ENCODE results near the gene TRPV2. TPM values are rescaled to one million over a fixed set of nuclear protein-coding genes. Genes with fewer than 3 reads are reported as not detected.

Gene TRPV2
- total and polyA plus RNA-seq, 12 donors = 4.6 to 25.4 (median 9.1) TPM

GRCh38 chr17:16480995-16481394 lies 65.6 kb downstream of the TRPV2 start:
- H3K4me3 ChIP-seq = no peak overlapping the region
- intact Hi-C loops (cut with DNase I) = no loop called here
- WGBS, 2 donors = 79 to 84% methylated on average over 6 of the region's 6 CpGs

GRCh38 chr17:16482253-16482652 lies 66.9 kb downstream of the TRPV2 start:
- 95% methylated on average over 8 of the region's 8 CpGs for WGBS, 2 donors
- Histone ChIP-seq H3K27me3 (no peaks in the 10 kb centered on the region), H3K4me3 (no peak overlapping the region), H3K27ac (no peak overlapping the region), H3K36me3 (no peaks in the 10 kb centered on the region), H3K4me1 (peaks cover 14 to 33% (median 17%) of the 10 kb centered on the region in 9 donors), H3K9me3 (no peaks in the 10 kb centered on the region)
- intact Hi-C loops (cut with DNase I) = no loop called here
- no peak for ATAC-seq
- no peak for DNase-seq
- TF ChIP-seq, protein P1, sequence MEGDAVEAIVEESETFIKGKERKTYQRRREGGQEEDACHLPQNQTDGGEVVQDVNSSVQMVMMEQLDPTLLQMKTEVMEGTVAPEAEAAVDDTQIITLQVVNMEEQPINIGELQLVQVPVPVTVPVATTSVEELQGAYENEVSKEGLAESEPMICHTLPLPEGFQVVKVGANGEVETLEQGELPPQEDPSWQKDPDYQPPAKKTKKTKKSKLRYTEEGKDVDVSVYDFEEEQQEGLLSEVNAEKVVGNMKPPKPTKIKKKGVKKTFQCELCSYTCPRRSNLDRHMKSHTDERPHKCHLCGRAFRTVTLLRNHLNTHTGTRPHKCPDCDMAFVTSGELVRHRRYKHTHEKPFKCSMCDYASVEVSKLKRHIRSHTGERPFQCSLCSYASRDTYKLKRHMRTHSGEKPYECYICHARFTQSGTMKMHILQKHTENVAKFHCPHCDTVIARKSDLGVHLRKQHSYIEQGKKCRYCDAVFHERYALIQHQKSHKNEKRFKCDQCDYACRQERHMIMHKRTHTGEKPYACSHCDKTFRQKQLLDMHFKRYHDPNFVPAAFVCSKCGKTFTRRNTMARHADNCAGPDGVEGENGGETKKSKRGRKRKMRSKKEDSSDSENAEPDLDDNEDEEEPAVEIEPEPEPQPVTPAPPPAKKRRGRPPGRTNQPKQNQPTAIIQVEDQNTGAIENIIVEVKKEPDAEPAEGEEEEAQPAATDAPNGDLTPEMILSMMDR (IDR thresholded peaks at IDR 0.05) = no peak

More at GRCh38 chr17:16480995-16481394, 65.6 kb downstream of the TRPV2 start:
- no peak for ATAC-seq
- H3K27ac ChIP-seq = no peak overlapping the region
- no peaks in the 10 kb centered on the region for H3K27me3 ChIP-seq
- no peaks in the 10 kb centered on the region for H3K36me3 ChIP-seq
- TF ChIP-seq, protein P1 (IDR thresholded peaks at IDR 0.05) = no peak
- H3K9me3 ChIP-seq = no peaks in the 10 kb centered on the region
- DNase-seq = no peak
- H3K4me1 ChIP-seq = peaks cover 3 to 25% (median 4%) of the 10 kb centered on the region in 9 donors

DNA sequence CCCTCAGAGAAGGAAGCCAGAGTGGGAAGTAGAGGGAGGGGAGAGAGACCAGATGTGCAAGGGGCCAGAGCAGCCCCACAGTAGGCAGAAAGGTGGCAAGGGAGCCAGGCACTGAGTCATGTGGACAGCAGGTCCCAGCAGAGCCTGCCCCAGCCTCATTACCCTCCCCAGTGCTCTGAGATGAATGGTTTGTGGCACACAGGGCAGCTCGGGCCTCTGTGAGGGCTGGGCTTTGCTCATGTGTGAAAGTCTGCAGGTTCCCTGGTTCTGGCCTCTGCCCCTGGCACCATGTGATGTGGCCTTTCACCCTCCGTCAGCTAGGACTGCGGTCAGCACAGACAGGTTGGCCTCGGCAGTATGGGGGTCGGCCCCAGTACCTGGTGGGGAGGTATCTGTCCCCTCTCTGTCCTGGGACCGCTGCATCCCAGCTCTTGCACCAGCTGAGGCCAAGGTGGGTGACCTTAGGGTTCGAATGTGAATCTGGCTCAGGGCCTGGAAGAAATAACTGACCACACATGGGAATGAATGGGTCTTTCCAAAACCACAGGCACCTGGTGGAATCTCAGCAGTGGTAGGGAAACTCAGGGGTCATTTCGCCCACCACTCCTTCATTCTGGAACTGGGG lies 67.8 kb downstream of the TRPV2 start:
- TF ChIP-seq, protein P1 (IDR thresholded peaks at IDR 0.05) = no peak
- Histone ChIP-seq H3K36me3 (no peaks in the 10 kb centered on the region), H3K27me3 (no peaks in the 10 kb centered on the region), H3K4me3 (no peak overlapping the region), H3K4me1 (peaks cover 14 to 30% (median 19%) of the 10 kb centered on the region in 9 donors), H3K9me3 (no peaks in the 10 kb centered on the region), H3K27ac (no peak overlapping the region)
- DNase-seq (no peak), ATAC-seq (no peak)
- intact Hi-C loops (cut with DNase I) = no loop called here
- 95 to 97% methylated on average over 8 of the region's 8 CpGs for WGBS, 2 donors

GRCh38 chr17:16484445-16485175 lies 69.2 kb downstream of the TRPV2 start:
- no peak overlapping the region for H3K4me3 ChIP-seq
- TF ChIP-seq, protein P1 (IDR thresholded peaks at IDR 0.05) = no peak
- 80% methylated on average over 19 of the region's 19 CpGs for WGBS, 2 donors

More at GRCh38 chr17:16484445-16485175, 69.2 kb downstream of the TRPV2 start:
- ATAC-seq = no peak
- no peaks in the 10 kb centered on the region for H3K9me3 ChIP-seq
- H3K36me3 ChIP-seq = no peaks in the 10 kb centered on the region
- DNase-seq = no peak
- intact Hi-C loops (cut with DNase I) = no loop called here
- H3K27me3 ChIP-seq = no peaks in the 10 kb centered on the region
- H3K4me1 ChIP-seq = peaks cover 14 to 40% (median 21%) of the 10 kb centered on the region in 9 donors
- no peak overlapping the region for H3K27ac ChIP-seq

Other genes starting within 250 kb of the TRPV2 start
- 10 to 100 TPM; 61.4 to 81.6 (median 74.8) TPM for gene NCOR1, start 200.0 kb upstream of the TRPV2 start, total RNA-seq
- 100 to 1,000 TPM in 1 of 2 donors, 10 to 100 TPM in 1; 27.0 to 103 TPM for gene NCOR1, start 200.0 kb upstream of the TRPV2 start, polyA plus RNA-seq
- 10 to 100 TPM in 4 of 10 donors, 1 to 10 TPM in 6; 7.8 to 12.0 (median 9.5) TPM for gene PIGL, start 198.4 kb upstream of the TRPV2 start, total RNA-seq
- gene PIGL, start 198.4 kb upstream of the TRPV2 start, polyA plus RNA-seq = 10 to 100 TPM in 1 of 2 donors, 1 to 10 TPM in 1; 6.1 to 14.6 TPM
- gene CENPV, start 62.1 kb upstream of the TRPV2 start, total RNA-seq = 10 to 100 TPM in 6 of 10 donors, 1 to 10 TPM in 4; 6.4 to 20.5 (median 11.9) TPM
- 10 to 100 TPM in 1 of 2 donors, 1 to 10 TPM in 1; 8.9 to 21.8 TPM for gene CENPV, start 62.1 kb upstream of the TRPV2 start, polyA plus RNA-seq
- 1,000 to 10,000 TPM; 1,254 to 2,151 (median 1,968) TPM for gene UBB, start 34.5 kb upstream of the TRPV2 start, total RNA-seq
- gene UBB, start 34.5 kb upstream of the TRPV2 start, polyA plus RNA-seq = 1,000 to 10,000 TPM in 1 of 2 donors, 100 to 1,000 TPM in 1; 400 to 1,298 TPM
- 1 to 10 TPM in 3 of 10 donors, under 1 TPM in 7; 0.34 to 1.3 (median 0.56) TPM for gene LRRC75A, start 76.6 kb downstream of the TRPV2 start, total RNA-seq
- under 1 TPM; 0.73 to 0.77 TPM for gene LRRC75A, start 76.6 kb downstream of the TRPV2 start, polyA plus RNA-seq
- 10 to 100 TPM in 9 of 10 donors, 1 to 10 TPM in 1; 7.8 to 14.6 (median 11.4) TPM for gene ZNF287, start 153.6 kb downstream of the TRPV2 start, total RNA-seq
- gene ZNF287, start 153.6 kb downstream of the TRPV2 start, polyA plus RNA-seq = 10 to 100 TPM in 1 of 2 donors, 1 to 10 TPM in 1; 4.0 to 32.0 TPM
- gene ZNF624, start 238.3 kb downstream of the TRPV2 start, total RNA-seq = 1 to 10 TPM; 1.4 to 2.9 (median 2.1) TPM
- under 1 TPM; 0.39 to 0.66 TPM for gene ZNF624, start 238.3 kb downstream of the TRPV2 start, polyA plus RNA-seq